Lower leg skin (tissue), 4 donors: ENCODE measurements around the gene TGFB2. TPM values are rescaled to one million over a fixed set of nuclear protein-coding genes. Genes with fewer than 3 reads are reported as not detected.
A peak's percentile ranks its signal among the peaks of the same experiment; 100 is the strongest.

ENCODE experiments used
- DNase-seq, 2 donors: peaks; one replicate each; pipeline ENCODE4 v3.0.0-alpha.2; 2019; ENCODE audit warnings: low spot score in 2 of 2
- H3K4me3 ChIP-seq: fragments of 200-600 bp; sonication (generic); 2 replicates; pipeline ENCODE4 v1.5.1; 2017; ENCODE audit warnings: mild to moderate bottlenecking, low read depth; ENCODE audit not compliant: poor library complexity, severe bottlenecking
- CTCF ChIP-seq, 3 donors: fragments of 450-650 bp; IDR thresholded peaks; one replicate each; pipeline ENCODE4 v1.5.1; 2016; ENCODE audit warnings: antibody characterized with exemption in 3 of 3, mild to moderate bottlenecking in 3 of 3, moderate library complexity in 2 of 3
- POLR2A ChIP-seq, 2 donors: fragments of 450-650 bp; IDR thresholded peaks; one replicate each; pipeline ENCODE4 v1.6.1; 2016 to 2017; ENCODE audit warnings: antibody characterized with exemption in 2 of 2, mild to moderate bottlenecking in 1 of 2, moderate library complexity in 1 of 2
- WGBS, 2 donors: methylation state at CpG; one replicate each; pipeline ENCODE4 v1.1.5; 2018; 5-methylcytosine and 5-hydroxymethylcytosine counted together
- intact Hi-C: fragments of 100-400 bp; cut with DNase I; formaldehyde crosslinking; loops from one replicate; pipeline ENCODE4 v1.15.0; 2023; ENCODE audit warnings: low total_unique reads
- total RNA-seq, 4 donors: library from RNA; depleted of rRNA; stranded (reverse); fragments of >200 nt; gene quantifications; one replicate each; pipeline ENCODE4 v1.1.0, GENCODE V29; 2016

The TGFB2 gene
- total RNA-seq, 4 donors from 2014 or later: 0.55 to 2.9 (median 1.8) TPM

- H3K4me3 ChIP-seq: no peak overlapping the region
- intact Hi-C loops: no loop called here
- DNase-seq: no peak
- WGBS, 2 donors: 82 to 88% methylated on average over 2 of the region's 2 CpGs
- TF ChIP-seq CTCF (IDR thresholded peaks at IDR 0.05) (no peak), POLR2A (IDR thresholded peaks at IDR 0.05) (no peak)
These were observed 8.8 kb upstream of the TGFB2 start for GRCh38 chr1:218336328-218336727.

GRCh38 chr1:218339267-218339831 is 5.8 kb upstream of the TGFB2 start:
- H3K4me3 ChIP-seq: no peak overlapping the region
- WGBS, 2 donors: 0% methylated on average over 1 of the region's 1 CpG
- no peak for DNase-seq
- intact Hi-C loops: no loop called here
- TF ChIP-seq POLR2A (IDR thresholded peaks at IDR 0.05) (no peak), CTCF (IDR thresholded peaks at IDR 0.05) (no peak)

- DNase-seq: no peak
- 90 to 100% methylated on average over 1 of the region's 1 CpG for WGBS, 2 donors
- intact Hi-C loops: loop anchor here (10.0 kb wide), 1 partner anchor 1473 kb away; no protein-coding TSS in a partner anchor
- H3K4me3 ChIP-seq: no peak overlapping the region
- TF ChIP-seq POLR2A (IDR thresholded peaks at IDR 0.05) (no peak), CTCF (IDR thresholded peaks at IDR 0.05) (no peak)
These were observed 3.8 kb upstream of the TGFB2 start for GRCh38 chr1:218341325-218341724.

- WGBS, 2 donors: 94 to 96% methylated on average over 4 of the region's 4 CpGs
- DNase-seq: no peak
- no peak overlapping the region for H3K4me3 ChIP-seq
- TF ChIP-seq POLR2A (IDR thresholded peaks at IDR 0.05) (no peak), CTCF (IDR thresholded peaks at IDR 0.05) (no peak)
- intact Hi-C loops: loop anchor here (10.0 kb wide), 1 partner anchor 1473 kb away; no protein-coding TSS in a partner anchor
These were observed 3.0 kb upstream of the TGFB2 start for GRCh38 chr1:218342091-218342490.

- 0 to 1% methylated on average over 56 to 59 of the region's 64 CpGs for WGBS, 2 donors
- peak overlapping the region; percentile 60 for H3K4me3 ChIP-seq
- peak; percentile 66 to 95 for DNase-seq
- TF ChIP-seq CTCF (IDR thresholded peaks at IDR 0.05) (no peak), POLR2A (IDR thresholded peaks at IDR 0.05) (no peak)
- intact Hi-C loops: loop anchor here (10.0 kb wide), 1 partner anchor 1469 kb away; no protein-coding TSS in a partner anchor
These were observed 696 bp downstream of the TGFB2 start for GRCh38 chr1:218345673-218346390.
